HG02938 (cell line): Measurements from ENCODE around the gene FOXO6.

Source experiments
- ATAC-seq: cut with Tn5 transposase; IDR thresholded peaks from one replicate; pipeline ENCODE4 v1.9.1; 2021; ENCODE audit warnings: mild to moderate bottlenecking, moderate library complexity; ENCODE audit not compliant: unreplicated experiment

The FOXO6 gene

DNA sequence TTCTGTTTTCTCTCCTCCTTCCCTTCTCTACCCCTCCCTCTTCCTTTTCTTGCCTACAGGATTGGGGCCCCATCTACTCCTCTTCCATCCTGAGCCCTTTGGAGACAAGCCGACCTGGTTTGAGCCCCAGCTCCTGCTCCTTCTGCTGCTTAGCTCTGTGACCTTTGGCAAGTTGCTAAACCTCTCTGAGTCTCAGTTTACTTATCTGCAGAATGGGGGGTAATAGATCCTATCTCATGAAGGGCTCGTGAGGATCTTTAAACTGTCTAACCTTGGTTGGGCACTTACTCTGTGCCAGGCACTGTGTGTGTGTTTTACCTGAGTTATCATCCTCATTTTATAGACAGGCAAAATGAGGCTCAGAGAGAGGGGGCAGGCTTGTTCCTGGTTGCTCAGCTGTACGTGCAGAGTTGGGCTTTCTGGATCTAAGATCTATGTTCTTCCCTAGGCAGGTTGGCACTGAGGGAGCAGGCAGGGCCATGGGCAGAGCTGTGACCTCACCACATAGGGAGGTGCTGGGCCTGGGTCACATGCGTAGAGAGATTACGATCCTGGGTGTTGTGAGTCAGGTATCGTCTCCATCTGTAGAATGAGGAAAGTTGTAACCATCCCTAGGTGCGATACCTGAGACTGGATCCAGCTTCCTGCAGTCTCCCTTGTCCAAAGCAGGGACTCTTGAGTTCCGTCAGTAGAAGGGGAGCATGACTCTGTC is 58.5 kb downstream of the FOXO6 start:
- ATAC-seq = no peak

DNA sequence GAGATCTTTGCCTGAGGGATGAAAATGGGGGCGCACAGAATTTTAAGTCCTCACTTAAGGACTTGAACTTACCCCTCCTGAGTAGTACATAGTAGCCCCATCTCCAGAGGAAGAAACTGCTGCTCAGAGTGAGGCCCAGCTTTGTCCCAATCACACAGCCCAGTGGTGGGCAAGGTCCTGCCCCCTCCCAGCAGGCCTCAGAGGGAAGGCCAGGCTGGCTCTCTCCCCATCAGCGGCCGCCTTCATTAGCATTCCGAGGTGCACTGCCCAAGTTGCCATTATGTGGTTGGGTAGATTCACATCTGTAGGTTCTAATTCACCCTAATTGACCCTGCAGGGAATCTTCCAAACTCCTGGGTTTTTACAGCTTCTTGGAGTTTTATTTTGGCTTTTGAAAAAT is 59.1 kb downstream of the FOXO6 start:
- ATAC-seq = no peak

DNA sequence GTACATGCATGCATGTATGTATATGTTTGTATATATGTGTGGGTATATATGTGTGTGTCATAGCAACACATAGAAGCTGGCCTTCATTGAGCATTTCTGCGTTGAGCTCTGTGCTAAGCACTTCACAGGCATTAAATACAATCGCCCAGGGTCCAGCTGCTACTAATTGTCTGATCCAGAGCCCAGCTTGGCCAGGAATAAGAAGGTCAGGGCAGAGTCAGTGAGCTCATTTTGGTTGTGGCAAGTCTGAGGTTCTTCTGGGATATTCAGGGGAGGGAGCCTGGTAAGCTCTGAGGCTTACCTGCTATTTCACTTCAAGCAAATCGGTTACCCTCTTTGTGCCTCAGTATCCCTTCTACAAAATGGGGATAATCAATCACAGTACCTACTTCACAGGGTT is 59.6 kb downstream of the FOXO6 start:
- no peak for ATAC-seq

DNA sequence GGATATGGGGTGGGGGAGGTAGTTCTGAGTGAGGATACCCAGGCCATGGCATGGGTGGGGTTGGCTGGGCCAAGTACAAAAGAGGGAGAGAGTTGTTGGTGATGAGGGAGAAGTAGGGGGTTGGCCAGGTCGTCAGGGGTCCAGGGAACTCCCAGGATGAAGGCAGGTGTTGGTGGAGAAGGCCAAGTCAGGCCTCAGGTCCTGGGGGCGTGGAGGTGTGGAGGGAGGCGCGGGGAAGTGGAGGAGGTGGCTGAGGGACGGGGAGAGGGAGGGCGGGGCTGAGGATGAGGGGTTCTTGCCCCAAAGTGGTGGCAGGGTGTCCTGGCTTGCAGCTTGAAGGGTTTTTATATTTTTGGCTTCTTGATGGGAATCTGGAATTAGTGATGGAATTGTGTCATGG is 61.1 kb downstream of the FOXO6 start:
- ATAC-seq = no peak

DNA sequence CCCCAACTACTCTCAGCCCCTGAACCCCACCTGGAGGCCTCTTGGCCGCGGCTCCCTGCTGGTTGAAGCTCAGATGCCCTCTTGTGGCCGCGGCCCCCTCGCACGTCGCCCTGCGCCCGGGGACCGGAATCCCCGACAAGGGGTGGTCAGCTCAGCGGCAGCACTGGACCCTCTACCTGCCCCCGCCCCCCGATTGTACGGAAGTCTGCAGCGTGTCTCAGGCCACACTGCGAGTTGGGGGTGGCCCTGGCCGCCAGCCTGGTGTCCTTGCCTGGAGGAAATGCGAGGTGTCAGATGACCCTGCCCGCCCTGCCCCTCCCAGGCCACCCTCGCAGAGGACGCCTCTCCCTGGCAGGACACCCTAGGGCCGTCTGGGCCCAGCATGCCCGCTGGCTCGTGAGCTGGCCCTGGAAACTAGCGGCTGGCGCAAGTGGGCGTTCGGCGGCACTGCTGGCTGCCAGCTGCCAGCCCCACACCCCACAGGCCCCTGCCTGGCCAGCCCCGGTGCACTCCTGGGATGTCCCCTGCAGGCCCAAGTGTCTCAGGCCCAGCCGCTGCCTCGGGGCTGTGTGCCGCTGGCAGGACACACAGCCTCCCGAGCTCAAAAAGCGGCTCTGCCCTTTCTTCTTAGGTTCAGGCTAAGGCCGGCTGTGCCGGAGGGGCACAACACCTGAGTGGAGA is 62.4 kb downstream of the FOXO6 start:
- no peak for ATAC-seq

DNA sequence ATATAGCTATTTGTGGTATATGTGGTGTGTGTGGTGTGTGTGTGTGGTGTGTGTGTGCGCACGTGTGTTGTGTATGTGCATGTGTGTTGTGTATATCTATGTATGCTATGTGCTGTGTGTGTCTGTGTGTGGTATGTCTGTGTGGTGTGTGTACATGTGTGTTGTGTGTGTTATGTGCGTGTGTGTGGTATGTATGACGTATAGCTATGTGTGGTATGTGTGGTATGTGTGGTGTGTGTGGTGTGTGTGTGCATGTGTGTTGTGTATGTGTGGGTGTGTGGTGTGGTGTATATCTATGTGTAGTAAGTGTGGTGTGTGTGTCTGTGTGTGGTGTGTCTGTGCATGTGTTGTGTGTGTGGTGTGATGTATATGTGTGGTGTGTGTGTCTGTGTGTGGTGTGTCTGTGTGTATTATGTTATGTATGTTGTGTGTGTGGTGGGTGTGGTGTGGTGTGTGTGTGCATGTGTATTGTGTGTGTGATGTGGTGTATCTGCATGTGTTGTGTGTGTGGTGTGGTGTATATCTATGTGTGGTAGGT is 63.4 kb downstream of the FOXO6 start:
- ATAC-seq = no peak

DNA sequence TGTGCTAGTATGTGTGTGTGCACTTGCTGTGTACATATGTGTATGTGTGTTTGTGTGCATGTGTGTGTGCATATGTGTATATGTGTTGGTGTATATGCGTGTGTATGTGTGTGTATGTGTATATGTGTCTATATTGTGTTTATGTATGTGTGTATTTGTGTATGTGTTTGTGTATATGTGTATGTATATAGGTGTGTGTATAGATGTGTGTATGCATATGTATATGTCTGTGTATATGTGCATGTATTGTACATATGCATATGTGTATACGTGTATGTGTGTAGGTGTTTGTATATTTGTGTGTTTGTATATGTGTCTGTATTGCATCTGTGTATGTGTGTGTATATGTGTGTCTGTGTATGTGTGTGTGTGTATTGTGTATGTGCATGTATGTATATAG is 64.1 kb downstream of the FOXO6 start:
- no peak for ATAC-seq

DNA sequence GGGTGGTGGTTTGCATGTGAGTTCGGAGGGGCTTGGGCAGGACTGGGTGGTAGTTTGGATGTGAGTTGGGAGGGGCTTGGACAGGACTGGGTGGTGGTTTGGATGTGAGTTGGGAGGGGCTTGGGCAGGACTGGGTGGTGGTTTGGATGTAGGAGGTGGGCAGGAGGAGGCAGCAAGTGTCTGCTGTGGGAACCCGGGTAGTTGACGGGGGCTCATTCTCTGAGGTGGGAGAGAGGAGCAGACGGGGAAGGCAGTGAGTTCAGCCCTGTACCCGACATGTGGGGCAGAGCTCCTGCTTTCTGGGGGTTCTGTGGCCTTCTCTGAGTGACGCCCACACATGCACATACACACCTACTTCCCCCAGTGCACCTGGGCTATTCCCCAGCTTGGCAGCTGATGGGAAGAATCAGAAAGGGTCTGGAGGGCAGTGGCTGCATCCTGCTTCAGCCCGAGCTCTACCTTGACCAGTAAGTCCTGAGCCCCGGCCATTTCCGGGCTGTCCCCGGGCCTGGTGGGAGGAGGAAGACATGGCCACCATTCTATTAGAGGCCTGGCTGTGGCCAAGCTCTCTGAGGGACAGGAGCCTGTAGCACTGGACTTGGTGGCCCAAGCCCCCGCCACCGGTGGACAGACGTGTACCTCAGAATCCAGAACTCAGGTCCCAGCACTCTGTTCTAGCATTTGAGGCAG is 65.1 kb downstream of the FOXO6 start:
- ATAC-seq = no peak

DNA sequence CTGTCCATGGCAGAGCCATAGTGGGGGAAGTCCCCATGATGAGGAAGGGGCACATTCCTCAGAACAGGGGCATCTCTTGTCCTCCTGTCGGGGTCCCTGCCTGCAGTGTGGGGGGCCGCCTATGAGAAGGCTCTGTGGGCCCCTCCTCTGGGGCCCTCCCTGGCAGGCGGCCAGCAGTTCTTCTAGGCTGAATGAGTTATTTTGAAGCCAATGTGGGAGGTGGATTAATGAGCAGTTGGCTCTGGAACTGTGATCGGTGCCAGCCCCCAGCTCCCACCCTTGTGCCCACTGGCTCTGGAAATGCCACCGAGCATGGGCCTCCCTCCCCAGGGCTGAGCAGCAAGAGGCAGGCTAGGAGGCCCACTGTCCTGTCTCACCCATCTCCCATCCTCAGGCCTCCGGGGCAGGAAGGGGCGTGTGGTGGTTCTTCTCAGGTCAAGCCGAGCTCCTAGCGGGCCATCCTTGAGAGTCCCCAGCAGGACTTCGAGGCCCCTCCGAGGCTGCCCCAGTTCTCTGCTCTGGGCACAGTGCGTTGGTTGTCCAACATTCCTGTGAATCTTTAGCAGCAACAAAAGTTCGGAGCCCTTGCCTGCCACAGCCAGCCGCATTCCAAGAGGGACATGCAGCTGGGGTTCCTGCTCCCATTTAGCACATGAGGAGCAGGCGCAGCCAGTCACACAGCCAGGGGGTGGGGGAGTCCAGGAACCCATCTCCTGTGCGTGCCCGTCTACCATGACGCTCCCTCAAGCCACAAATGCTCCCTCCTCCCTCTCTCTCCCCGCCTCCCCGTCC is 66.1 kb downstream of the FOXO6 start:
- ATAC-seq = no peak

DNA sequence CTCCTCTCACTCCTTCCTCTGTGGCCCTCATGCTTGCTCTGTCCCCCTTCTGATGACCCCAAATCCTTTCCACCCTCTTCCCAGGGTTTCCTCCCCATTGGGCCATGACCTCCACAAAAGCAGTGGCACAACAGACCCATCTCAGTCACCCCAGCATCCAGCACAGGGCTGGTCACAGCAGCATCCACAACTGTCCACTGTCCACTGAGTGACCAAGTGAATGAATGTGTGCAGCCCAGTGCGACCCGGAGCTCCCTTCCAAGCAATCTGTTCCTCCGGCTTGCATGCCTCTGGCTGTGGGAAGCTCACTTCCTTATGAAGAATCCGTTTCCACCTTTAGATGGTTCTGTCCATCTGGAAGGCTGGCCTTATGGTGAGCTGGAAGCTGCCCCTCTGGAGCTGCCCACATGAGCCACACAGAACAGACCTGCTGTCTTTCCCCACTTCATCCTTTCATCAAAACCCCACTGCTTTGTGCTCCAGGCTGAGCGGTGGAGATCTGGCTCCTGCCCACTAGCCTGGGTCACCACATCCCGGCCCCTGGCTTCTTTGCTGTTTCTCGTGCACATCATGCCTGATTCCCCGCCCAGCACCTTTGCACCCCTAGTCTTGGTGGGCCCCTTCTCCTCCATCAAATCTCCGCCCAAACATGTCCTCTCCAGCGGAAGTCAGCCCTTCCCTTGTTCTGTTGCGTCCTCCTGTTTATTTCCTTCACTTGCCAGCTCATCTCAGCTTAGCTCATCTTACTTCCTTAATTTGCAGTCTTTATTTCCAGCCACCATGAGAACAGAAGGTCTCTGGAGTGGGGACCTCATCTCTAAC is 66.9 kb downstream of the FOXO6 start:
- no peak for ATAC-seq

DNA sequence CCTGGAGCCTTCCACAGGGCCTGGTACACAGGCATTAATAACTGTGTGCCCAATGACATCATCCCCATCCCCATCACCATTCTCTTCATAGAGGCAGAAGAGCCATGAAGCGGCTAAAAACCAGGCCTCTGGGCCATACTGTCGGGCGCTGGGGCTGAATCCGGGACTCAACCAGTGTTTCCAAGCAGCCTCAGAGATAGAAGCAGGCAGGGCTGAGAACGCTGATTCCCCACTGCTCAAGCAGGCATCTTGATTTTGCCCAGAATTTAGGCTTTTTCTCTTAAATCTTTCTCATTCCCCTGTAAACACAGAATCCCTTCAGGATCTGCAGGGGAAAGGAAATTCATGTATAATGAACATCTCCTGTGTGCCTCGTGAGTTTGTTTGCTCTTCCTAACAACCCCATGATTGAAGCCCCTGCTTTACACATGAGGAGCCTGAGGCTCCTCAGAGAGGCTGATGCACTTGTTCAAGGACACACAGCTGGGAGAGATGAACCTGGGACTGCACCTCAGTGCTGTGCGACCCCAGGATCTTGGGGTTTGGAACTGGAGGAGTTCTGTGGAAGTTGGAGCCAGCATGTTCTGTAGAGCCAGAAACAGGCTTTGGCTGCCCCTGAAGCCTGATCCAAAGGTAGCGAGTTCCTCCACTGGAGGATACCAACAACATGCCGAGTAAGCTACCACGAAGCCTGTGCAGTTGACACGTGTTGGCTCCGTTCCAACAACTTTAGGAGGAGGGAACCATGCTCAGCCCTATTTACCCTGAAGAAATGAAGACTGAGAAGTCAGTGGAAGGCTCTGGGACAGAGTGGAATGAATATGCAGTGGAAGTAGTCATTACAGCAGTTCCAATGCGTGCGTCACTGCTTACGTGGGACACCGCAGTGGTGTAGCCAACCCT is 67.8 kb downstream of the FOXO6 start:
- no peak for ATAC-seq

DNA sequence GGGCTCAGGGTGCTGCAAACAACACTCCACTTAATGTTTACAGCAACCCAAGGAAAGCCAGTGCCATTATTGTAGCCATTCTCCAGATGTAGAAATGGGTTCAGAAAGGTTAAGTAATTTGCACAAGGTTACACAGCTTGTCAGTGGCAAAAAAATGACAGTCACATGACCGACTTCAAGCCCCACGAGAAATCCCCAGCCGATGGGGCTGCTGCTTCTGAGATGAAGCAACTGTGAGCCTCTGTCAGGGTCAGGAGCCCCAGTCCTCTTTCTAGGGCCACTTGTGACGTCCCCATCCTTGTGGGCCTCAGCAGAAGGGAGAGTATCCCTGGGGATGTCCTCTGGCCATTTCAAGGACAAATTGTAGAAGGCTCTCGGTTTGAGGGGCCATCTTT is 68.4 kb downstream of the FOXO6 start:
- no peak for ATAC-seq

DNA sequence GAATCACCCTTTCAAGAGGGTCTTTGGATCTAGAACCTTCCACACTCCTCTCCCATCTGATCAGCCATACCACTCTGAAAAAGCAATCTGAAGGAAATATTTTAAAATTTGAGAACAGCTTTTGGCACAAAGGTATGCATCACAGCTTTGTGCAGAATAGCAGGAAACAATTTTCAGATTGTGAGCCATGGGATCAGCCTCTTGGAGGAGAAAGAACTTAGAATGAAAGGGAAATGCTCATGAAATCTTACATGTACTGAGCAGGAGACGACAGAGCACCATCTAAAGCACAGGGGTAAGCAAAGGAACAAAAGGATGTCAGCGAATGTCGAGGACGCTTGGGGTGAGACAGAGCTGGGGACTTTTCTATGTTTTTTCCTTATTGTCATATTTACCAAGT is 68.8 kb downstream of the FOXO6 start:
- ATAC-seq = no peak

DNA sequence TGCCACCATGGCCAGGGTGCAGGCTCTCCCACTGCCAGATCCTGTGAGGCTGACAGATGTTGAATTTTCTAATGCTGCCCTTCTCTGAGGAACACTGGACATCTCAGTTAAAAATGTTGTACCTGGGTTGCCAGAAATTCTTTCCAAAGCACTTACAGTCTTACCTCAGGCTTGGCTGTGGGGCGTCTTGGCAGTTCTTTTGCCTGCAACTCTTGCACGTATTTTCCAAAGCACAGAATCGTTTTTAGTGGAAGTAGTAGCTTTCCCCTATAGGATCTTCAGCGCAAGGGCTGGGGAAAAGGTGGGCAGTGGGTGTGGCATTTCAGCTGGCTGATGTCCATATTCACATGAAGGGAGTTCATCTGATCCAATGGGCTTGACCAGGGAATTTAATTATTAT is 69.3 kb downstream of the FOXO6 start:
- no peak for ATAC-seq

DNA sequence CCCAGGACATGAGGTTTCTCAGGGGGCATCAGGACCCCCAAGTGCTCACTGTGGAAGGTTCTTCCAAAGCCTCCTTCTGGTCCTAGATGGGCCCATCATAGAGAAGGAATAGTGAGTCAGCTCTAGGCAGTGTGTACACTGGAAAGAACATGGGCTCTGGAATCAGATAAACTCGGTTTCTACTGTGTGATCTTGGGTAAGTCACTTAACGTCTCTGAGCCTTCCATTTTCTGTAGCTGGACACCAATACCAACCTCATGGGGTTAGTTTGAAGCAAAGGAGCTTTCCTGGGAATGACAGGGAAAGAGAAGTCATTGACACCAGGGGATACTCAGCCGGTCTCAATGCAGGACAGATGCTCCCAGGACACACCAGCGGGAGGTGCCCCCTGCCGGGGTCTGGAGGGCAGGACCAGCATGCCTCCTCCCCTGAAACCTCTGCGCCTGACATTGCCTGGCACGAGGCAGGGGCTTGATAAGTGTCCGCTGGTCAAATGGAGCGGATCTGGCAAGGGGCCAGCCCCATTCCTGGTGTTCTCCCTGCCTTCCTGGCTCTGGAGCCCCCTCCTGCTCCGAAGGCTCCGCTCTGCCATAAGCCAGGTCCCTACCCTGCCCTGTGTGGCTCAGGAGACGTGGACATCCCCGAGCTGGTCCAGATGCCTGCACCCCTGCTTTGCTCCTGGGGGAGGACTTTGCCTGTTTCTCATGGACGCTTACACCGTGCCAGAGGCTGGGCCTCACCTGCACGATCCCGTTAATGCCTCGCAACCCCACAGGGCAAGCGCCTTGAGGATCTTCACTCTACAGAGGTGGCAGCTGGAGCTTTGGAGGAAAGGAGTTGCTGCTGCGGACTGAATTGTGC is 70.5 kb downstream of the FOXO6 start:
- ATAC-seq = no peak
